ENCODE measurements around the gene GPR171.

Gene GPR171

DNA sequence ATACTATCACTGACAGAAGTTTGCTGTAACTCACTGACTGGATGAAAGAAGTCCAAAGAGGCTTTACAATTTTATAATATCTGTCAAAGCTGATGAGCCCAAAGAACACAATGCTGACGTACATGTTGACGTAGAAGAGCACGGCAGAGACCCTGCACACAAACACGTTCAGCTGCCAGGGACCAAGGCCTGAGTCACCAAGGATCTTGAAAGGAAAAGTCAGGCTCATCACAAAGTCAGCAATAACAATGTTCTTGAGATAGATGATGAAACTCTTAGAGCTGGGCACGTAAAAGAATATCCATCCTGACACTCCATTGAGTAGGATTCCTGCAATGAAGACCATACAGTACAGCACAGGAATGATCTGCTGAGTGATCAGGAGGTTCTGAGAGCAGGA is 10.9 kb upstream of the GPR171 start:
- DNase-seq (ENCODE audit: low spot score): no peak

- no peak for DNase-seq (ENCODE audit: low spot score)
Measured at GRCh38 chr3:151213151-151213550, 10.1 kb upstream of the GPR171 start.

GRCh38 chr3:151210676-151211381 is 7.8 kb upstream of the GPR171 start:
- no peak for DNase-seq (ENCODE audit: low spot score)

DNA sequence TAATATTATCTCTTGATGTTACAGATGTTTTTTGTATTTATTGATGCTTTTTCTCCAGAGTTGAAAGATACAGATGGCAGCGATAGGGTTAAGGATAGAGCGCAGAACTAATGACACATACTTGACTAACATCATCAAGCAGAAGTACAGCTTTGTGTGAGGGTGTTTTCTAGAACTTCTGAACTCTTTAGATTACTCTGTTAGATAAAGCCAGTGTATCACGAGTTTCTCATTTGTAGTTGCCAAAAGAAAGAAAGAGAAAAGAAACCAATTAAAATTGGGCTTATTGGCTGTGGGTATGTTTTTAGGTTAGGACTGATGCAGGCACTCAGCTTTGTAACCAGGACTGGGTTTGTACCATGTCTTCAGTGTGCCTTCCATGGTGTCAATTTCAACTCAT is 6.6 kb upstream of the GPR171 start:
- DNase-seq (ENCODE audit: low spot score): no peak

- DNase-seq (ENCODE audit: low spot score): no peak
Measured at GRCh38 chr3:151206201-151206600, 3.2 kb upstream of the GPR171 start.

DNA sequence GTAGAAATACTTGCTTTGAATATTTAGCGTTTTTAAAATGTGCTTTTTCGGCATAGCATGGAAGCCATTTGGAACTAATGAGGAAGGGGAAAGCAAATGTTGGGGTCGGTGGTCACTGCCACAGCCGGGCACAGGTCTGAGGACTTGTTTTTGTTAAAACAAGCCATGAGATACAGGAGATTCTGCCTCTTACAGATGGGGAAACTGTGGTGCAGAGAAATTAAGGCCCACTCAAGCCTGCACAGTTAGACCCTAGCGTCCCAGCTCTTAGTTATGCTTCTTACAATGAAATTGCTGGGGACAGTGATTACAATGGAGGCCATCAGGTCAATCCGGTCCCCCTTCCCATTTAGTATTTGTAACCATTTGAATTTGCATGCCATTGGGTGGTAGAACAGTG is 2.5 kb upstream of the GPR171 start:
- no peak for DNase-seq (ENCODE audit: low spot score)

- no peak for DNase-seq (ENCODE audit: low spot score)
Measured at GRCh38 chr3:151204530-151205402, 1.8 kb upstream of the GPR171 start.

- no peak for DNase-seq (ENCODE audit: low spot score)
Measured at GRCh38 chr3:151201051-151201730, 1.8 kb downstream of the GPR171 start.

GRCh38 chr3:151200586-151200985 is 2.4 kb downstream of the GPR171 start:
- DNase-seq (ENCODE audit: low spot score): no peak

- no peak for DNase-seq (ENCODE audit: low spot score)
Measured at GRCh38 chr3:151199554-151200438, 3.2 kb downstream of the GPR171 start.

GRCh38 chr3:151198849-151199248 is 4.2 kb downstream of the GPR171 start:
- DNase-seq (ENCODE audit: low spot score): no peak

- DNase-seq (ENCODE audit: low spot score): no peak
Measured at GRCh38 chr3:151197981-151198767, 4.8 kb downstream of the GPR171 start.

GRCh38 chr3:151197228-151197627 is 5.8 kb downstream of the GPR171 start:
- DNase-seq (ENCODE audit: low spot score): no peak

DNA sequence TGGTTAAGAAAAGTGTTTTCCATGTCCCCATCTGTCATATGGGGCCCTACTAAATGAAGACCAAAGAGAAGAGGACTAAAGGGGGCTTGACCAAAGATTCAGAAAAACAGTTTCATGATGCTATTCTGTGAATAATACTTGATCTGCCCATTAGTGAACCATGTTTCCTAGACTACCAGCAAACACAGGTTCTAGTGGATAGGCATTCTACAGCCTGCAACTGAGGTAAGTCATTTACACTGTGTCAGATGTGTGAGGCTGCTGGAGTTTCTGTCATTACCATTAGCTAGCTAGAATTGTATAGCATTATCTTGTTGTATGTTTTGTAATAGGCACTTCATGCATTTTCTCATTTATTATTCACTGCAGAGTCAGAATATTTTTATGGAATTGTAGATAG is 6.6 kb downstream of the GPR171 start:
- DNase-seq (ENCODE audit: low spot score): no peak

- DNase-seq (ENCODE audit: low spot score): no peak
Measured at GRCh38 chr3:151195826-151196225, 7.2 kb downstream of the GPR171 start.

GRCh38 chr3:151192545-151192944 is 10.5 kb downstream of the GPR171 start:
- no peak for DNase-seq (ENCODE audit: low spot score)

DNA sequence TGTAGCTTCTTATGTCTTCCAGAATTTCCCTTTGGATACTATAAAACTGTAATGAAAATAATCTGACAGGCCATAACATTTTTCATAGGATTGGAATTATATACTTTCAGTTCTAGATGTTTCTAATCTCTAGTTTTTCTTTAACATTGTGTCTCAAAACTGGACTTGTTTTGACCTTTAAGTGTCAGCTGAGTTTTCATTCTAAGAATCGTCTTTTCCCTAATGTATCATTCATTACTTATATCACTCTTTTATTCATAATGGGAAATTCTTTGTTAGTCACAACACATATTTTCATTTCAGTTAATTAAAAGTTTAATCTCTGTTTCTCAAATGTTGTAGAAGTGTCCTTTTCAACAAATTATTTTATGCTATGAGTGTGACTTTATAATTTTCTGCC is 11.9 kb downstream of the GPR171 start:
- DNase-seq (ENCODE audit: low spot score): no peak

GRCh38 chr3:151183265-151183671 is 19.7 kb downstream of the GPR171 start:
- DNase-seq (ENCODE audit: low spot score): no peak

DNA sequence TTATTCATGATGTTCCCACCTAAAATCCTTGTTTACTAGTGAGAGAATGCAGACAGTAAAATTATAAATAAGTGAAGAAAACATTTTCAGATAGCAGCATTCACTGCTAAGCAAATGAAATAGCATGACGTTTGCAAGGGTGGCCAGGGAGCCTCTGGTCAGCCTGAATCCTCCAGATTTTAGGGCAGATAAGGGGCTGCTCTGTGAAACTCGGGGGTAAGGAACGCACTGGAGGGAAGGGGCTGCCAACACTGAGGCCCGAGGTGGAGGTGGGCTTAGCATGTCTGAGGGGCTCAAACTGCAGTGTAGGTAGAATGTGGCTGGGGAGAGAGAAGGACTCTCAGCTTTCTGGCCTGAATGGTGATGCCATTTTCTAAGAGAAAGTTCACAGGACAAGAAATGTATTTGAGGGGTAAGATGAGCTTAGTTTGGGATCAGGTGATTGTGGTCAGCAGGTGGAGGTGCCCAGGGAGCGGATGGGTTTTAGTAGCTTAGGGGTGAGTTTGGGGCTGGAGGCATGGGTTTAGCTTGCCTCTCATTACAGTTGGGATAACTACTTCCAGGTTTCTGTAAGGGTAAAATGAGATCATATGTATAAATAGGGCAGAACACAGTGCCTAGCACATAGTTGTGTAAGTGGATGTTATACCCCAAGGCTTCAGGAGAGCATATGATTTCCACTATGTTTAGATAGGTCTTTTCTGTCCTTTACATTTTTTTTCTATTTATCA is 20.5 kb downstream of the GPR171 start:
- no peak for DNase-seq (ENCODE audit: low spot score)

- DNase-seq (ENCODE audit: low spot score): peak; percentile 15
Measured at GRCh38 chr3:151178208-151178845, 24.7 kb downstream of the GPR171 start.

All from iPS-NIHi11 (cell line).